GM12892 (cell line): ENCODE measurements around the gene ATG10.

Experiments
- POLR2AphosphoS5 ChIP-seq: IDR thresholded peaks from 2 replicates; pipeline ENCODE4 v1.6.1; 2011; ENCODE audit warnings: low read depth, low read length, control low read depth
- TAF1 ChIP-seq: IDR thresholded peaks from 2 replicates; pipeline ENCODE4 v1.6.1; 2011; ENCODE audit warnings: low read depth, mild to moderate bottlenecking, control low read depth, low read length, borderline replicate concordance

DNA sequence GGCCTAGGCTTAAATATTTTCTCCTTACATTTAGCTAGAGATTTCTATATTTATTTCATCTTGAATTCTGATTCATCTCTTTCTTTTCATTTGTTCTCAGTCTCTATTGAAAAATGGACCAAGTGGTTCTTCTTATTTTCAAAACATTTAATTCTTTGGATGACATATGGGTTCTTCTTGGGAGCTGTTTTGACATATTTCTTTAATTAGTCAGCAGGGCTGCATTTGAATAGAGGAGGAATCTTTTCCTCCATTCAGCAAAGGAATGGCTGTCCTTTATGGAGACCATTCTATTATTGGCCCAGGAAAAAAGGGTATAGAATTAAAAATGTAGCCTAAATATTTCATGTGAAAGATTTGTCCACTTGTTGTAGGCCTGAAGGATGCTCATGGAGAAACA is 196.5 kb downstream of the ATG10 start:
- no peak for TF ChIP-seq TAF1
- TF ChIP-seq POLR2AphosphoS5: no peak
